GM20431 (cell line): ENCODE data around the gene P2RX4.
"Not testable (repeated sequence)": the region's sequence is repeated elsewhere in the genome, so short reads cannot be mapped to it uniquely, and the experiment has no call there.

Experiments
- in situ Hi-C: fragments of 300-500 bp; cut with MseI, MboI; formaldehyde crosslinking; loops from one replicate; pipeline ENCODE4 v1.15.0; 2020; ENCODE audit warnings: low sequenced_read_pairs; ENCODE audit not compliant: unreplicated experiment

Gene P2RX4

GRCh38 chr12:121209624-121210572 lies at the start of gene P2RX4:
TSS of gene P2RX4 (plus strand) at chr12:121210129. CDS start at chr12:121210165, 36 bp downstream.
- in situ Hi-C loops, result no loop called here

- in situ Hi-C loops, result no loop called here
Observed at GRCh38 chr12:121162384-121162783, 47.5 kb upstream of the P2RX4 start.

- in situ Hi-C loops, result no loop called here
Observed at GRCh38 chr12:121162985-121163384, 46.9 kb upstream of the P2RX4 start.

GRCh38 chr12:121164839-121165238 lies 45.1 kb upstream of the P2RX4 start:
- in situ Hi-C loops, result not testable (repeated sequence)

- in situ Hi-C loops, result no loop called here
Observed at GRCh38 chr12:121165316-121165715, 44.6 kb upstream of the P2RX4 start.

- in situ Hi-C loops, result no loop called here
Observed at GRCh38 chr12:121166356-121166755, 43.6 kb upstream of the P2RX4 start.

GRCh38 chr12:121167232-121167820 lies 42.6 kb upstream of the P2RX4 start:
- in situ Hi-C loops, result no loop called here

- in situ Hi-C loops, result no loop called here
Observed at GRCh38 chr12:121167951-121168350, 42.0 kb upstream of the P2RX4 start.

- in situ Hi-C loops, result no loop called here
Observed at GRCh38 chr12:121170151-121170550, 39.8 kb upstream of the P2RX4 start.

- in situ Hi-C loops, result no loop called here
Observed at GRCh38 chr12:121170611-121171260, 39.2 kb upstream of the P2RX4 start.

- in situ Hi-C loops, result no loop called here
Observed at GRCh38 chr12:121172145-121172544, 37.8 kb upstream of the P2RX4 start.

GRCh38 chr12:121175383-121176119 lies 34.4 kb upstream of the P2RX4 start:
- in situ Hi-C loops, result no loop called here

- in situ Hi-C loops, result no loop called here
Observed at GRCh38 chr12:121176826-121177529, 33.0 kb upstream of the P2RX4 start.

GRCh38 chr12:121181181-121181580 lies 28.7 kb upstream of the P2RX4 start:
- in situ Hi-C loops, result no loop called here

- in situ Hi-C loops, result no loop called here
Observed at GRCh38 chr12:121182222-121182893, 27.6 kb upstream of the P2RX4 start.

- in situ Hi-C loops, result no loop called here
Observed at GRCh38 chr12:121184425-121184824, 25.5 kb upstream of the P2RX4 start.

GRCh38 chr12:121184984-121185889 lies 24.7 kb upstream of the P2RX4 start:
- in situ Hi-C loops, result no loop called here

- in situ Hi-C loops, result no loop called here
Observed at GRCh38 chr12:121186826-121187225, 23.1 kb upstream of the P2RX4 start.
